Endothelial cell of umbilical vein (primary cell): Measurements from ENCODE around the gene TUB. TPM values are rescaled to one million over a fixed set of nuclear protein-coding genes. Genes with fewer than 3 reads are reported as not detected.

ENCODE experiments used
- Bru-seq: library from RNA; stranded (reverse); fragments of 400-500 nt; gene quantifications from one replicate; lab custom pipeline; 2021; lab: Mats Ljungman, UMichigan
- BruChase-seq, 2 experiments: library from RNA; stranded (reverse); fragments of 400-500 nt; gene quantifications; one replicate each; lab custom pipeline; 2021; lab: Mats Ljungman, UMichigan
- BruUV-seq: library from RNA; stranded (reverse); fragments of 400-500 nt; replicated peaks from 2 replicates; lab custom pipeline; 2021; lab: Mats Ljungman, UMichigan
- CTCF ChIA-PET: fragments of 300-600, 350-600 bp; sonication (Branson Sonifier 250); formaldehyde crosslinking; loops from one replicate; lab custom pipeline; 2021; ENCODE audit warnings: antibody characterized with exemption, inconsistent platforms; lab: Charles Lee
- POLR2A ChIA-PET: fragments of 300-600, 350-600 bp; sonication (Branson Sonifier 250); formaldehyde crosslinking; loops from one replicate; lab custom pipeline; 2021; ENCODE audit warnings: antibody characterized with exemption, inconsistent platforms; lab: Charles Lee
- DNase-seq: peaks from one replicate; pipeline ENCODE4 v3.0.0-alpha.2; 2011; ENCODE audit warnings: low read depth, low spot score
- FAIRE-seq: peaks from 2 replicates; lab custom pipeline; 2011; peaks lifted over from hg19 to GRCh38; lab: Jason Lieb, UNC
- H2AFZ ChIP-seq: 2 replicates; pipeline ENCODE4 v1.6.0; 2012; ENCODE audit warnings: low read depth, low read length, control low read depth, inconsistent platforms
- H3K27ac ChIP-seq: 2 replicates; pipeline ENCODE4 v1.5.1; 2011; ENCODE audit warnings: low read depth, mild to moderate bottlenecking, control low read depth, low read length, moderate library complexity; ENCODE audit not compliant: insufficient read depth
- H3K27me3 ChIP-seq, 2 experiments: 2 replicates each; pipeline versions ENCODE4 v1.6.0 to v1.6.1; 2011; ENCODE audit warnings: low read length in 2 of 2, mixed read lengths in 1 of 2; ENCODE audit not compliant: control insufficient read depth in 2 of 2, insufficient read depth in 2 of 2
- H3K36me3 ChIP-seq, 2 experiments: 2 replicates in 1 of 2; 3 replicates in 1 of 2; pipeline ENCODE4 v1.5.1; 2011; ENCODE audit warnings: low read length in 2 of 2, mild to moderate bottlenecking in 1 of 2, moderate library complexity in 1 of 2; ENCODE audit not compliant: control insufficient read depth in 2 of 2, insufficient read depth in 2 of 2; ENCODE audit errors: extremely low read depth in 1 of 2
- H3K4me1 ChIP-seq: 3 replicates; pipeline ENCODE4 v1.5.1; 2011; ENCODE audit warnings: mild to moderate bottlenecking, low read length; ENCODE audit not compliant: control insufficient read depth, insufficient read depth; ENCODE audit errors: extremely low read depth
- H3K4me2 ChIP-seq: 2 replicates; pipeline ENCODE4 v1.6.1; 2011; ENCODE audit warnings: low read length, control low read depth, mixed read lengths; ENCODE audit not compliant: insufficient read depth
- H3K4me3 ChIP-seq, 3 experiments: fragments of 200-600 bp in 1 of 3; sonication (generic), shearing (Covaris generic) in 1 of 3; replicated peaks in 1 of 3; 2 replicates each; pipeline ENCODE4 v1.5.1; 2011 to 2016; ENCODE audit warnings: control low read depth in 3 of 3, low read length in 3 of 3, mild to moderate bottlenecking in 2 of 3, inconsistent platforms in 1 of 3, low read depth in 1 of 3, moderate library complexity in 1 of 3; ENCODE audit not compliant: insufficient read depth in 1 of 3
- H3K79me2 ChIP-seq: 2 replicates; pipeline ENCODE4 v1.6.0; 2012; ENCODE audit warnings: low read length, inconsistent platforms; ENCODE audit not compliant: control insufficient read depth, insufficient read depth
- H3K9ac ChIP-seq: replicated peaks from 2 replicates; pipeline ENCODE3; 2011; ENCODE audit warnings: low read length, control low read depth; ENCODE audit not compliant: insufficient read depth; ENCODE audit errors: extremely low read depth
- H3K9me1 ChIP-seq: replicated peaks from 3 replicates; pipeline ENCODE4 v1.6.0; 2011; ENCODE audit warnings: mild to moderate bottlenecking, low read length; ENCODE audit not compliant: control insufficient read depth, insufficient read depth; ENCODE audit errors: extremely low read depth
- H3K9me3 ChIP-seq: replicated peaks from 2 replicates; pipeline ENCODE4 v1.5.1; 2012; ENCODE audit warnings: low read length, inconsistent platforms; ENCODE audit not compliant: control insufficient read depth, insufficient read depth
- H4K20me1 ChIP-seq: replicated peaks from 2 replicates; pipeline ENCODE3; 2011; ENCODE audit warnings: mild to moderate bottlenecking, low read length; ENCODE audit not compliant: control insufficient read depth, insufficient read depth; ENCODE audit errors: extremely low read depth
- EZH2 ChIP-seq: IDR thresholded peaks from 2 replicates; pipeline ENCODE4 v1.6.1; 2012; ENCODE audit warnings: borderline replicate concordance, low read depth, mild to moderate bottlenecking, moderate library complexity, low read length, inconsistent platforms; ENCODE audit not compliant: severe bottlenecking
- FOS ChIP-seq: IDR thresholded peaks from 2 replicates; pipeline ENCODE4 v1.6.1; 2011; ENCODE audit warnings: mild to moderate bottlenecking, low read length, moderate library complexity, borderline replicate concordance; ENCODE audit not compliant: insufficient read depth
- dilution Hi-C: fragments of 300-500 bp; cut with MboI; formaldehyde crosslinking; loops from one replicate; pipeline ENCODE4 v1.15.0; 2019; ENCODE audit warnings: low sequenced_read_pairs; ENCODE audit not compliant: extremely low pct_ligation_motif_present
- intact Hi-C: fragments of 100-400 bp; cut with micrococcal nuclease; formaldehyde crosslinking; loops from one replicate; pipeline ENCODE4 v1.10.0; 2022
- long read RNA-seq: library from polyadenylated mRNA; stranded (forward); transcript quantifications from one replicate; pipeline ENCODE4 v2.0.0, GENCODE V29; 2021
- polyA minus RNA-seq, 3 experiments: library from RNA; depleted of rRNA, polyadenylated mRNA; stranded (reverse); fragments of >200 nt; gene quantifications; 1 replicate in 1 of 3; 2 replicates in 2 of 3; pipeline ENCODE4 v1.2.3, GENCODE V29; 2011
- polyA plus RNA-seq, 4 experiments: library from polyadenylated mRNA; depleted of rRNA in 3 of 4; stranded (reverse) in 3 of 4; unstranded in 1 of 4; fragments of >200 nt; gene quantifications; 2 replicates each; pipeline versions ENCODE4 v1.2.1 to v1.2.3, GENCODE V29; 2011 to 2012; ENCODE audit warnings: missing spikeins in 1 of 4
- total RNA-seq: library from RNA; stranded (reverse); gene quantifications from 2 replicates; pipeline ENCODE4 v1.2.3, GENCODE V29; 2021

TUB gene
- total RNA-seq (3.9 and 4.9 TPM in 2 replicates), polyA plus RNA-seq (2.3 and 2.5 TPM in 2 replicates), polyA minus RNA-seq (3.3 and 5.3 TPM in 2 replicates), Bru-seq, nascent RNA (percentile 26 among the genes with signal in this experiment), BruChase-seq, experiment 1, labeled RNA remaining after a 6-hour chase (percentile 37 among the genes with signal in this experiment), BruChase-seq, experiment 2, labeled RNA remaining after a 2-hour chase (percentile 35 among the genes with signal in this experiment)
- polyA plus RNA-seq (2011; cell fraction: cytosol; rRNA removed): 1.8 and 2.2 TPM in 2 replicates
- 7.2 and 8.2 TPM in 2 replicates for polyA plus RNA-seq (2011; cell fraction: nucleus; rRNA removed)
- polyA plus RNA-seq (2012): 4.6 and 8.0 TPM in 2 replicates
- not detected for polyA minus RNA-seq (2011; cell fraction: cytosol; rRNA and poly(A)+ RNA removed)
- 2.2 and 2.3 TPM in 2 replicates for polyA minus RNA-seq (2011; cell fraction: nucleus; rRNA and poly(A)+ RNA removed)
- long read RNA-seq, partial matches to known transcripts: 0 of 2 reads
- long read RNA-seq, other reads (novel, unspliced or antisense): 2 of 2 reads

DNA sequence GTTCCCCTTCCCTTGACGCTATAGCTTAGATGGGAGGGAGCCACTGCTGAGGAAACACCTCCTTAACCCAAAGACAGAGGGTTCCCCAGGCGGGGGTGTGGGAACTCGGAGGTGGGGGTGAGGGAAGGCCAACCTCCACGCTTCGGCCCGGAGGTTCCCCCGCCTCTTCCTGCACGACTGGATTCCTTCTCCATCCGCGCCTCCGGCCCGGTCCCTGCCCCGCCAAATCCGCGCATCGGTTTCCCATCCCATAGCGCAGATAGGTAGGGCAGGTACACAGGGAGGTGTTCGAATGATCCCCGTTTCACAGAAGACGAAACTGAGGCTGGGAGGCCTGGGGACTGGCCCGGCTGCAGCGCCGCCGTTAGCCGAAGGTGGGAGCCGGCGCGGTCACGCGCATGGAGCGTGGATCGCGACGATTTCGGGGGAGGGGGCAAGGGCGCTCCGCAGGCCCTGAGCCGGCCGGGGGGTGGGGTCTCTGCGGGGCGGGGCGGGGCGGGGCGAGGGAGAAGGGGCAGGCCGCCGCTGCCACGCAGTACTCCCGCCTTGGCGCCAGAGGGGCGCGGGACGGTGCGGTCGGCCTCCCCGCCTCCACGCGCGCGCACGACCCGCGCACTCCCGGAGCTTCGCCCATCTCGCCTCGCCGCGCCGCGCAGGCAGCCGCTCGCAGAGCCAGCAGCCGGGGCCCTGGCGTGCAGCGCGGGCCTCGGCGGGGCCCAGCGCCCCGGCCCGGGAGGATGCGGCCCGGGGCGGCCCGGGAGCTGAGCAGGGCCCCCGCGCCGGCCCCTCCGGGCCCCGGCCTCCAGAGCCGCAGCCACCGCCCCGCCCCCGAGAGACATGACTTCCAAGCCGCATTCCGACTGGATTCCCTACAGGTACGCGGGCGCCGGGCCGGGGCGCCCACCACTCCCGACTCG is at the start of gene TUB:
Gene TUB (plus strand): TSS at position 538 of the 917 bp plus-strand sequence. CDS start 300 bp downstream, at position 838.
- Histone ChIP-seq H3K4me2 (peak within 1 kb of the TSS; percentile 59), H3K9me1 (no peaks in the 10 kb centered on the region), H3K4me3 (peak within 1 kb of the TSS in 2 of 3 experiments; percentile 35 to 42), H3K9ac (no peak within 1 kb of the TSS), H4K20me1 (no peaks in the 10 kb centered on the region), H3K9me3 (no peaks in the 10 kb centered on the region), H3K4me1 (peaks cover 6% of the 10 kb centered on the region), H3K27ac (no peak within 1 kb of the TSS), H3K79me2 (no peaks in the 10 kb centered on the region), H3K27me3 (peaks cover 2 to 5% of the 10 kb centered on the region in 2 experiments), H2AFZ (peak within 1 kb of the TSS; percentile 74), H3K36me3 (no peaks in the 10 kb centered on the region)
- FAIRE-seq (no peak), DNase-seq (no peak)
- ChIA-PET POLR2A (no interaction called here), CTCF (interaction anchor here (0.8 to 4.1 kb wide), 5 partner anchors 11 to 75 kb away, joined by 3 to 40 read pairs (median 20); no protein-coding TSS in a partner anchor)
- dilution Hi-C loops: no loop called here
- TF ChIP-seq EZH2 (peak; percentile 35), FOS (no peak)
- no TSS peak for BruUV-seq
- intact Hi-C loops: no loop called here
